COLO668 (cell line): Measurements from ENCODE around the gene MYOD1.

ENCODE experiments used
- DNase-seq: peaks from one replicate; lab custom pipeline; 2025; ENCODE audit not compliant: unreplicated experiment; lab: John Stamatoyannopoulos, UW

Gene MYOD1

DNA sequence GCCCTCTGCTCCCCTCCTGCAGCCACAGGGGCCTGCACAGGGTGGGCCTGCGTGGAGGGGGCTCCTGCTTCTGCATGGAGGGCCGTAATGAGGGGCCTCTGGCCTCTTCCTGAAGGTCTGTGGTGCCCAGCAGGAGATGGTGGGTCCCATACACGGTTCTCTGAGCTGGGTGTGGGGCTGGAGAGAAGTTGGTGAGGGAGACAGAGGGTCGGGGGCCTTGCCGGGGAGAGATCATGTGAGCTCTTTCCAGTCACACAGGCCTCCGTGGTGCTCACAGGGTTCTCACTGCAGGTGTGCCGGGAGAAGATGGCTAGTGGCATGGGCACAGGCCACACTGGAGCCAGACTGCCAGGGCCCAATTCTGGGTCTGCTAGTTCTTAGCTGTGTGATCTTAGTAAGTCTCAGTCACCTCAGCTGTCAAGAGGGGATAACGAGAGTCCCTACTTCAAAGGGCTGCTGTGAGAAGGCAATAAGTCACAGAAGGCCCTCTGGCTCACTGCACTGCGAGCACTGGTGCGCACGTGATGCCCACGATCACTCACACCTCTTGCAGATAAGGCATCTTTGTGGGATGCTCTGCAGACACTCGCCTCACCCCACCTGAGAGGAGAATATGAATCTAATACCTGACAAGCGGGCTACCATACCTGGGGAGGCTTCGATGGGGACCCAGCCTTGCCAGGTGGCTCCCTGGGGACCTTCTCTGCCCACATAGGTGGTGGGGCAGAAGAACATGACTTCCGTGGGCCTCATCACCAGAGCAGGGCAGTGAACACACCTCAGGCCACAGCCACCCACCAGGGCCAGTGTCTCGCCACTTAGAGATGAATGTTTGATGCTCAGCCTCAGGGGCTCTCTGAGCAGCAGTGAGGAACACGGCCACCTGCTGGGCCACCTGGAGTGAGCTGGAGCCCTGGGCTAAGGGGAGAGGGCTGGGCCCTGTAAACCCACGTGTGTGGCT is 29.7 kb downstream of the MYOD1 start:
- DNase-seq, result peak; percentile 61

GRCh38 chr11:17750013-17750800 is 30.8 kb downstream of the MYOD1 start:
- DNase-seq, result no peak

DNA sequence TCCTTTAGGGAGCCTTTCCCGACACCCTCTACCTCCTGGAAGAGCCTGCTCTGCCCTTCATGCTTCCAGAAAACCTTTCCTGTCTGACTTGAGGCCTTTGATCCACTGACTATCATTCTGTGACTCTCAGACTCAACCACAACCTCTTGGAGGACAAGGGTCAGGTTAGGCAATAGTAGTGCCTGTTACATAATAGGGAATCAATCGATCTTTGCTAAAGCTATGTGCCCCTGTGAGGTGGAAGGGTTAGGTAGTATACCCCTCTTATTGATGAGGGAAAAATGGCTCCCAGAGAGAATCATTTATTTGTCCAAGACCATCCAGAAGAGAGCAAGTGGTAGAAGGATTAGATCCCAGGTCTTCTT is 31.4 kb downstream of the MYOD1 start:
- DNase-seq, result no peak

DNA sequence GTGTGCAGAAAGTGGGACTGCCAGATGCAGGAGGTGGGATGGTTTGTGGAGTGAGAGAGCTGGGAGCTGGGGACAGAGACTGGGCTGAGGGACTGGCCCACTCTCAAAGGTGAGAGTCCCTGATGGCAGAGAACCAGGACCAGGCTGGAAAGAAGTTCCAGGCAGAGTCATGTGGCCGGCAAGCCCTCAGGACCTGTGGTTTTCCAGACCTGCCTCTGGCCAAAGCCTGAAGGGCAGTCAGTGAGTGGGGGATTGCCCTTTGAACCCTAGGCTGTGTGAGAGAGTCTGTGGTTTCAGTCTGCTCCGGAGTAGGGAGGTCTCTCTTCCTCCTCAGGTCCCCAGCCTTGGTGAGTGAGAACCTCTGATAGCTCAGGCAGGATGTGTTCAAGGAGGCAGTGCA is 32.2 kb downstream of the MYOD1 start:
- DNase-seq, result no peak

GRCh38 chr11:17752144-17752543 is 32.8 kb downstream of the MYOD1 start:
- DNase-seq, result peak; percentile 37

- no peak for DNase-seq
These were observed 33.8 kb downstream of the MYOD1 start for GRCh38 chr11:17753153-17753552.

- no peak for DNase-seq
These were observed 34.3 kb downstream of the MYOD1 start for GRCh38 chr11:17753641-17754040.

DNA sequence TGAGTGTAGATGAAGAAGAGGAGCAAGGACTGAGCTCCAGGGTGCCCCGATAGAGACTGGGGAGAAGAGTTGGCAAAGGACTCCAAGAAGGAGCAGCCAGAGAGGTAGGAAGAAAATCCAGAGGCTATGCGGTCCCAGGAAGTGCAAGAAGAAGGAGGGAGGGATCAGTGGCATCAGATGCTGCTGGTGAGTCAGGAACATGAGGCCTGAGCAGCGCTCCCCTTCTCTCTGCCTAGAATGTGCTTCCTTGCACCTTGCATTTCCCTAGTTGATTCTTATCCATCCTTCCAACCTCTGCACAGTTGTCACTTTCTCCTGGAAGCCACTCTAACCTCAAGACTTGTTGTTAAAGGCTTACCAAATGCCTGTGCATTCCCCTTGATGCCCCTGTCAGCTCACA is 36.5 kb downstream of the MYOD1 start:
- no peak for DNase-seq

DNA sequence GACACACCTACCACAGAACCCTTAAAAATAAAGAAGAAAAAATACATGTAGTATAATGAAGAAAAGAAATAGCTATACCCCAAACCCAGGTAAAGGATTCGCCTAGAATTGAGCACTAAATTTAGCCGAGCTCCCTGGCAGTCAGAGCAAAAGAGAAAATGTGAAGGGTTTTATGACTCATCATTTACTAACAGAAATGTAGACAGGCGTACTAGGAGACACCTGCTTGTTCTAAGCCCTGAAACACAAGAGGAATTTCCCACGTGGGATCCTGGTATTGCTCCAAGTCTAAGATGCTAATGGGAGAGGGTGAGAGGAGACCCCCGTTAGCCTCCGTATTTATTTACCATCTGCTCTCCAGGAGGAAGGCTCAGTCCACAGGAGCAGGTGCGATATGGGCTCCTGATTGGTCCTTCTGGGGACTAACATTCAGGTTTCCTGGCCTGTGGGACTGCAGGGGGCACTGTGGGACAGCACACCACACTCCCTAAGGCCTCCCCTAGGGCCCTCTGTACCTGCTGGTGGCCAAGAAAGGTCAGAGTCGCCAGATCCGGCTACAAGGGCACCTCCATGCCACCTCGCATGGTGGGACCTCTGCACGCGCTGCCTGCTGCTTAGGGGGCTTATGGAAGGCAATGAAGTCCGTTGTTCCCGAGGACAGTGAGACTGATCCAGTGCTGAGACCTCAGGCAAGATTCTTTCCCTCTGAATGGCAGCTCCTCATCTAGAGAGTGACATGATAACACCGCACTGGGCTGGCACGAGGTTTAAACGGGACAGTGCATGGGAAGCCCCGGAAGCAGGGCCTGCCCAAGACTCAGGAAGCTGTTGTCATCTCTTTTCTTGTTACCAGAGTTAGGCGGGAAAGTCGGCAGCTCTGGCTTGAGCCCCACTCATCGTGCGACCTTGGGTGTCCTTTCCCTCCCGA is 41.0 kb downstream of the MYOD1 start:
- DNase-seq, result peak; percentile 82

DNA sequence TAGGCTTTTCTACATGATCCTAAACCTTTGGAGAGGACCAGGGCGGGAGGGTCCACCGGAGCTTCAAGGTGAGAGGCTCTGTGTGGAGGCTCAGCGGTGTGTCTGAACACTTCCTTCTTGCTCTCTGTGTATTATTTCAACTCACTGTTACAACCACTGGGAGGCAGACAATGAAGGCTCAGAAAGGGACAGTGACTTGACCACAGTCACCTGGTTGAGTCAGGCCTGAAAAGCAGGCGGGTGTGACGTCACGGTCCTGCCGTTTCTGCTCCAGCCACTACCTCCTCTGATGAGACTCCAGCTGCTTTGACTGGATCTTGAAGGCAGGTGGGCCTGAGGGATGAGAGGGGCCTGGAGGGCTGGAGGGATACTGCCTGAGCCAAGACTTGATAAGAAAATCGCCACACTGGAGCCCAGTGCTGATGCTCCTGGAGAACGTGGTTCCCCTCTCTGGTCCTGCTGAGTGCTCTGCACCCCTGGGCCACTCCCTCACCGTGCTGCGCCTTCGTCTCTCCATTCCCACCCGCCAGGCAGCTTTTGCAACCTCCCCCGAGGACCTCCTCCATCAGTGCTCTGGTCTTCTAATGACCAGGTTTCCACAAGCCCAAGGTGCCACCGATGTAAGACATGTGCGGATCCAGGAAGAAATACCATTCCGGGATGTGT is 43.1 kb downstream of the MYOD1 start:
- no peak for DNase-seq

GRCh38 chr11:17763244-17763643 is 43.9 kb downstream of the MYOD1 start:
- DNase-seq, result no peak

- no peak for DNase-seq
These were observed 44.3 kb downstream of the MYOD1 start for GRCh38 chr11:17763703-17764102.

DNA sequence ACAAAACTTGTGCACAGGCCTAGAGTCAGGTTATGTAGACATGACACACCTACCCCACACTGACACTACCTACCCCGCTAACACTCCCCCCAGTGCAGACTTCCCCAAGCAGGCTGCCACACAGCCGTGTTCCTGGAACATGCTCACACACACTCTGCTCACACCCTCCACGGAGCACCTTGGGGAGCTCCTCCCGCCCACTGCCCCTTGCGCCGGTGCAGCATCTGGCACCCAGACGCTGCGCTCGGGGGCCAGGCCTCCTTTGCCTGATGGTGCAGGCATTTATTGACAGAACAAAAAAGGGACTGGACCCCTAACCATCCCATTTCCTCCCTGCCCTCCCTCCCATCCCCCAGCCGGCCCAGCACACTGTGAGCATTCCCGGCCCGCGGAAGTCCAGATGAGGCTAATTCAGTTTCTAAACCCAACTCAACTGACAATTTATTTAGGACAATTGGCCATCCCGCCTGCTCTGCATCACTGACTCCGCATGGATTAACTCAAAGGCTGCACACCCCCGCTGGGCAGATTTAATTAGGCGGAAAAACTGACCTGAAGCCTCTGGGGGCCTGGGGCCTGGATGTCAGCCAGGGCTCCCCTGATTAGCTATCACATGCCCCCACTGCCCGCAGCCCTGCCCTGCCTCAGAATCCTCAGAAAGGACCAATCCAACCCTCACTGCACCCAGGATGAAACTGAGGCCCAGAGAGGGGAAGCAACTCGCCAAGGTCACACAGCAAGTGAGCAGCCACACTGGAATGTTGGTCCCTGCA is 45.3 kb downstream of the MYOD1 start:
- no peak for DNase-seq

DNA sequence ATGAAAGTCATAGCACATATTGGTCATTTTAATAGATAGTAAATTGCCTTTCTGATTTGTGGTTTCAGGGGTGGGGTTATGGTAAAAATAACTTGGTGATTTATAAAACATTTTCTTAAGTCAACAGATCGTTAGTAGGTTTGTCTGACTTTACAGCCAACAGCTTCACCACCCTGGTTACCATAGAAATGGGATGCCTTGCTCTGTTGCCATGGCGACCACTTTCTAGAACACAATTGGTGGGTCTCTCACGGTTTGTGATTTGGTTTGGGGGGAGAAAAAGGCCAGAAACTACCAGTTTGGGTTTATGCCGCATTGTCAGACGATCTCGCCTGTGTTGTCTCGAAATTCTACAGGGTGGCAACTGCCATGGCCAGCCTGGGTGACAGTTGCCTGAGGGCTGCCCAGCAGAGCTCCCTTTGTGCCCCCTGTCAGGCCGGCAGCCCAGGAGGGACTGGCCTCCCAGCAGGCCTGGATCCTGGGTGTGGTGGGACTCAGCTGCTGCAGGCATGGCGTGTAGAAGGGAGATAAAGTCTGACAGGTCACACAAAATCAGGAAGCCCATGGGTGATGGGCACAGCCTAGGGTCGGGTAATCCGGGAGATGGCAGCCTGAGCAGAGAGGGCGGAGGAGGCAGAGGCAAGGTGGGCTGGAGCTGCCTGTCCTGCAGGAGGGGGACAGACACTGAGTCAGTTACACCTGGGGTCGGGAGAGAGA is 46.1 kb downstream of the MYOD1 start:
- no peak for DNase-seq

DNA sequence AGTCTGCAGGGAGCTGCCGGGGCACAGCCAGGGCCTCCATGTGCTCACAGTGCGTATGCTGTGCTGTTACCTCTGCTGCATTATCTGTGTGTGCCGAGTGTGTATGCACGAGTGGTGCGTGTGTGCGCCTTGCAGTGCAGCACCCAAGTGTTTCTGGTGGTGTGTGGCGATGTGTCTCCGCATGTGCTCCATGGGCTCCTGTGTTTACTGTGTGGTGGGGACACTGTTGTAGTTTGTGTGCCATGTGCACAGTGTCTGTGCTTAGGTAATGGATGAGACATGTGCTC is 46.6 kb downstream of the MYOD1 start:
- no peak for DNase-seq

- DNase-seq, result no peak
These were observed 47.2 kb downstream of the MYOD1 start for GRCh38 chr11:17766590-17766989.

GRCh38 chr11:17767301-17767885 is 48.0 kb downstream of the MYOD1 start:
- DNase-seq, result no peak

DNA sequence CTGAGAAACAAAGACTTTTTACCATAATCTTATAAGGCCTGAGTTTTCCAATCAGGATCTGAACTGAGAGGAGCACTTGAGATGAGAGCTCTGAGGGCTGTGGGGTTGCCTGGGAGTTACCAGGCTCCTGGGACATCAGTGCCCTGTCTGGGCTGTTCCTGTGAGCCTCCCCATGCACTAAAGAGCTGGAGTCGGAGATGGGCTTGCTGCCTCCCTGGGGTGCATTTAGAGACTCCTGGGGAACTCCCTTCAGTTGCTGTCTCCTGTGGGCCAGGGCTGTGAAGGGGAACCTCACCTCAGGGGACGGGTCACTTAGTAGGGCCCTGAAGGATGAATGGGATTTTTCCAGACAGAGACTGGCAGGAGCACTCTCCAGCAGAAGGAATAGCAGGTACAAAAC is 48.5 kb downstream of the MYOD1 start:
- no peak for DNase-seq

- DNase-seq, result no peak
These were observed 49.2 kb downstream of the MYOD1 start for GRCh38 chr11:17768547-17768946.
